ENCODE results near the gene HES2. TPM values are rescaled to one million over a fixed set of nuclear protein-coding genes. Genes with fewer than 3 reads are reported as not detected.

Gene HES2
- polyA plus RNA-seq, 2 of the 4 experiments (the other 2 are of a cell fraction): 0.75 to 1.8 TPM

- Histone ChIP-seq H3K9me3 (no peaks in the 10 kb centered on the region), H3K4me3 (no peak overlapping the region), H3K27ac (no peak overlapping the region), H3K4me1 (peaks cover 16% of the 10 kb centered on the region), H3K4me2 (no peak overlapping the region)
- ChIA-PET POLR2A (no interaction called here), CTCF (interaction anchor here (1.0 to 2.7 kb wide), 6 partner anchors 8 to 22 kb away, joined by 3 to 31 read pairs (median 4); no protein-coding TSS in a partner anchor)
- no peak for FAIRE-seq
- DNase-seq (ENCODE audit: low read depth in 1 of 2, low spot score in 1 of 2): no peak
- 67% methylated on average over 5 of the region's 9 CpGs for WGBS (ENCODE audit: missing lambda C conversion rate)
- TF ChIP-seq REST (IDR thresholded peaks at IDR 0.05): no peak
- no peak for TF ChIP-seq RCOR1 (IDR thresholded peaks at IDR 0.05; ENCODE audit: low read depth, low read length)
- no peak for TF ChIP-seq HEYL (CRISPR knock-in tag; IDR thresholded peaks at IDR 0.05)
- no peak for TF ChIP-seq CHD4 (IDR thresholded peaks at IDR 0.05; ENCODE audit: borderline replicate concordance)
- TF ChIP-seq ZFP36 (IDR thresholded peaks at IDR 0.05; ENCODE audit: borderline replicate concordance, partially characterized antibody): no peak
- TF ChIP-seq HOXA7 (CRISPR knock-in tag; IDR thresholded peaks at IDR 0.05): no peak
- no peak for TF ChIP-seq BHLHE40 (IDR thresholded peaks at IDR 0.05; ENCODE audit: low read depth, low read length)
- TF ChIP-seq FOXS1 (CRISPR knock-in tag; IDR thresholded peaks at IDR 0.05): no peak
- TF ChIP-seq EHMT2 (IDR thresholded peaks at IDR 0.05; ENCODE audit: low read depth): no peak
- TF ChIP-seq MAZ (IDR thresholded peaks at IDR 0.05; ENCODE audit: borderline replicate concordance, low read depth, low read length): no peak
- no peak for TF ChIP-seq RNF2 (IDR thresholded peaks at IDR 0.05; ENCODE audit: borderline replicate concordance, low read depth)
- TF ChIP-seq RFX5 (IDR thresholded peaks at IDR 0.05): no peak
- TF ChIP-seq HMGXB4 (CRISPR knock-in tag; IDR thresholded peaks at IDR 0.05; ENCODE audit: borderline replicate concordance): no peak
- TF ChIP-seq POLR2A (IDR thresholded peaks at IDR 0.05; ENCODE audit: low read length): no peak
- no peak for TF ChIP-seq ATOH8 (CRISPR knock-in tag; IDR thresholded peaks at IDR 0.05; ENCODE audit: low read depth)
- TF ChIP-seq ZNF302 (CRISPR knock-in tag; IDR thresholded peaks at IDR 0.05): no peak
- TF ChIP-seq ESRRA (IDR thresholded peaks at IDR 0.05; ENCODE audit: borderline replicate concordance, low read length): no peak
- no peak for ATAC-seq
Measured at GRCh38 chr1:6426277-6426971, 6.7 kb upstream of the HES2 start.

GRCh38 chr1:6425658-6426057 lies 5.9 kb upstream of the HES2 start:
- Histone ChIP-seq H3K9me3 (no peaks in the 10 kb centered on the region), H3K4me3 (no peak overlapping the region), H3K4me2 (no peak overlapping the region), H3K4me1 (peaks cover 16% of the 10 kb centered on the region), H3K27ac (no peak overlapping the region)
- no peak for DNase-seq (ENCODE audit: low read depth in 1 of 2, low spot score in 1 of 2)
- CTCF ChIA-PET: interaction anchor here (1.0 to 2.7 kb wide), 7 partner anchors 7 to 21 kb away, joined by 3 to 31 read pairs (median 4); no protein-coding TSS in a partner anchor
- ATAC-seq: no peak
- TF ChIP-seq GATA3 (IDR thresholded peaks at IDR 0.05; ENCODE audit: borderline replicate concordance): no peak
- no peak for TF ChIP-seq NFE2L2 (conservative IDR thresholded peaks at IDR 0.05; ENCODE audit: low read length)
- no peak for TF ChIP-seq POLR2A (IDR thresholded peaks at IDR 0.05; ENCODE audit: low read length)
- TF ChIP-seq ZFP36 (IDR thresholded peaks at IDR 0.05; ENCODE audit: borderline replicate concordance, partially characterized antibody): no peak
- TF ChIP-seq REST (IDR thresholded peaks at IDR 0.05): no peak
- no peak for TF ChIP-seq EHF (CRISPR knock-in tag; IDR thresholded peaks at IDR 0.05)
- TF ChIP-seq POLR2AphosphoS2 (conservative IDR thresholded peaks at IDR 0.05; ENCODE audit: low read length): no peak
- TF ChIP-seq EHMT2 (IDR thresholded peaks at IDR 0.05; ENCODE audit: low read depth): no peak
- TF ChIP-seq RNF2 (IDR thresholded peaks at IDR 0.05; ENCODE audit: borderline replicate concordance, low read depth): no peak
- TF ChIP-seq JUN (IDR thresholded peaks at IDR 0.05): no peak
- no peak for TF ChIP-seq ZNF302 (CRISPR knock-in tag; IDR thresholded peaks at IDR 0.05)
- no peak for TF ChIP-seq HDAC2 (IDR thresholded peaks at IDR 0.05)
- 98% methylated on average over 4 of the region's 6 CpGs for WGBS (ENCODE audit: missing lambda C conversion rate)
- no peak for FAIRE-seq
- POLR2A ChIA-PET: no interaction called here

All from A549 (cell line).